MM.1S (cell line): Measurements from ENCODE around the gene MGST3.

Experiments used
- EZH2 ChIP-seq: fragments of 300-600 bp; sonication (generic); optimal IDR thresholded peaks from 2 replicates; pipeline ENCODE3; 2017; ENCODE audit warnings: low read depth, mild to moderate bottlenecking, antibody characterized with exemption, low read length, mixed read lengths
- EZH2phosphoT487 ChIP-seq: fragments of 300-600 bp; sonication (generic); IDR thresholded peaks from 2 replicates; pipeline ENCODE4 v1.6.1; 2018; ENCODE audit warnings: antibody characterized with exemption, low read length
- TF ChIP-seq, protein P1 (sequence below): fragments of 300-600 bp; sonication (generic); IDR thresholded peaks from 2 replicates; pipeline ENCODE4 v1.5.1; 2016; ENCODE audit warnings: antibody characterized with exemption, low read length, mixed read lengths

- TF ChIP-seq, protein P1, sequence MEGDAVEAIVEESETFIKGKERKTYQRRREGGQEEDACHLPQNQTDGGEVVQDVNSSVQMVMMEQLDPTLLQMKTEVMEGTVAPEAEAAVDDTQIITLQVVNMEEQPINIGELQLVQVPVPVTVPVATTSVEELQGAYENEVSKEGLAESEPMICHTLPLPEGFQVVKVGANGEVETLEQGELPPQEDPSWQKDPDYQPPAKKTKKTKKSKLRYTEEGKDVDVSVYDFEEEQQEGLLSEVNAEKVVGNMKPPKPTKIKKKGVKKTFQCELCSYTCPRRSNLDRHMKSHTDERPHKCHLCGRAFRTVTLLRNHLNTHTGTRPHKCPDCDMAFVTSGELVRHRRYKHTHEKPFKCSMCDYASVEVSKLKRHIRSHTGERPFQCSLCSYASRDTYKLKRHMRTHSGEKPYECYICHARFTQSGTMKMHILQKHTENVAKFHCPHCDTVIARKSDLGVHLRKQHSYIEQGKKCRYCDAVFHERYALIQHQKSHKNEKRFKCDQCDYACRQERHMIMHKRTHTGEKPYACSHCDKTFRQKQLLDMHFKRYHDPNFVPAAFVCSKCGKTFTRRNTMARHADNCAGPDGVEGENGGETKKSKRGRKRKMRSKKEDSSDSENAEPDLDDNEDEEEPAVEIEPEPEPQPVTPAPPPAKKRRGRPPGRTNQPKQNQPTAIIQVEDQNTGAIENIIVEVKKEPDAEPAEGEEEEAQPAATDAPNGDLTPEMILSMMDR: no peak
- TF ChIP-seq EZH2 (no peak), EZH2phosphoT487 (no peak)
Measured at GRCh38 chr1:165637427-165637826, 6.4 kb downstream of the MGST3 start.
